DND-41 (cell line): Measurements from ENCODE around the gene ABI3BP.

Experiments
- EZH2 ChIP-seq: IDR thresholded peaks from 3 replicates; pipeline ENCODE4 v1.6.1; 2012; ENCODE audit warnings: borderline replicate concordance, low read depth, mild to moderate bottlenecking, moderate library complexity, low read length, inconsistent platforms; ENCODE audit not compliant: severe bottlenecking
- TF ChIP-seq, protein P1 (sequence below): IDR thresholded peaks from 2 replicates; pipeline ENCODE4 v1.5.1; 2012; ENCODE audit warnings: borderline replicate concordance, low read length, moderate library complexity, mild to moderate bottlenecking; ENCODE audit not compliant: poor library complexity, severe bottlenecking; ENCODE audit errors: extremely low read depth

DNA sequence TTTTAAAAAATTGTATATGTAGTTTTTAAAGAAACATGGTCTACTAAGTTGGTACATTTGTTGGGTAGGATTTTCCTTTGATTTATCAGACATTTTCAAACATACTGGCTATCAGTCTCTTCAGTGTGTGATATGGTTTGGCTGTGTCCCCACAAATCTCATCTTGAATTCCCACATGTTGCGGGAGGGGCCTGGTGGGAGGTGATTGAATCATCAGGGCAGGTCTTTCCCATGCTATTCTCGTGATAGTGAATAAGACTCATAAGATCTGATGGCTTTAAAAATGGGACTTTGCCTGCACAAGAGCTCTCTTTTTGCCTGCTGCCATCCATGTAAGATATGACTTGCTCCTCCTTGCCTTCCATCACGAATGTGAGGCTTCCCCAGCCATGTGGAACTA is 121.9 kb downstream of the ABI3BP start:
- TF ChIP-seq, protein P1, sequence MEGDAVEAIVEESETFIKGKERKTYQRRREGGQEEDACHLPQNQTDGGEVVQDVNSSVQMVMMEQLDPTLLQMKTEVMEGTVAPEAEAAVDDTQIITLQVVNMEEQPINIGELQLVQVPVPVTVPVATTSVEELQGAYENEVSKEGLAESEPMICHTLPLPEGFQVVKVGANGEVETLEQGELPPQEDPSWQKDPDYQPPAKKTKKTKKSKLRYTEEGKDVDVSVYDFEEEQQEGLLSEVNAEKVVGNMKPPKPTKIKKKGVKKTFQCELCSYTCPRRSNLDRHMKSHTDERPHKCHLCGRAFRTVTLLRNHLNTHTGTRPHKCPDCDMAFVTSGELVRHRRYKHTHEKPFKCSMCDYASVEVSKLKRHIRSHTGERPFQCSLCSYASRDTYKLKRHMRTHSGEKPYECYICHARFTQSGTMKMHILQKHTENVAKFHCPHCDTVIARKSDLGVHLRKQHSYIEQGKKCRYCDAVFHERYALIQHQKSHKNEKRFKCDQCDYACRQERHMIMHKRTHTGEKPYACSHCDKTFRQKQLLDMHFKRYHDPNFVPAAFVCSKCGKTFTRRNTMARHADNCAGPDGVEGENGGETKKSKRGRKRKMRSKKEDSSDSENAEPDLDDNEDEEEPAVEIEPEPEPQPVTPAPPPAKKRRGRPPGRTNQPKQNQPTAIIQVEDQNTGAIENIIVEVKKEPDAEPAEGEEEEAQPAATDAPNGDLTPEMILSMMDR = no peak
- TF ChIP-seq EZH2 = no peak
